Activated gamma-delta T cell treated with Interleukin-2 at 50 U/mL for 16 hours (primary cell): ENCODE measurements around the gene WNT11.

Source experiments
- DNase-seq: peaks from one replicate; pipeline ENCODE4 v3.0.0-alpha.2; 2020

WNT11 gene

GRCh38 chr11:76206327-76207081 is at the start of gene WNT11:
TSS of gene WNT11 (minus strand) at chr11:76206502. CDS start at chr11:76206407, 95 bp downstream.
- DNase-seq: peak; percentile 25

DNA sequence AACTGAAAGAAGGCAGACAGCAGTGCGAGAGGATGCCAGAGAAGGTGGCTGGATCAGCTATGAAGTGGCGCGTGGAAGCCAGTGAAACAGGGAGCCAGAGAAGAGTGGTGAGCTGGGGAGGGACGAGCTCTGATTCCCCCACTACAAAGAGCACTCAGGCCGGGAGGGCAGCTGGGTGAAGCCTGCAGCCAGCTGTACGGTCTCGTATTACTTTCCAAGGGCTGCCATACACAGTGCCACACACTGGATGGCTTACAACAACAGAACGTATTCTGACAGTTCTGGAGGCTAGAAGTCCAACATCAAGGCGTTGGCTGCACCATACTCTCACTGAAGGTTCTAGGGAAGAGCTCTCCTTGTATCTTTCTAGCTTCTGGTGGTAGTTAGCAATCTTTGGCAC is 47.1 kb upstream of the WNT11 start:
- DNase-seq: no peak

GRCh38 chr11:76252631-76253070 is 46.3 kb upstream of the WNT11 start:
- no peak for DNase-seq

- DNase-seq: no peak
Measured at GRCh38 chr11:76251576-76251975, 45.3 kb upstream of the WNT11 start.

- no peak for DNase-seq
Measured at GRCh38 chr11:76251226-76251575, 44.9 kb upstream of the WNT11 start.

DNA sequence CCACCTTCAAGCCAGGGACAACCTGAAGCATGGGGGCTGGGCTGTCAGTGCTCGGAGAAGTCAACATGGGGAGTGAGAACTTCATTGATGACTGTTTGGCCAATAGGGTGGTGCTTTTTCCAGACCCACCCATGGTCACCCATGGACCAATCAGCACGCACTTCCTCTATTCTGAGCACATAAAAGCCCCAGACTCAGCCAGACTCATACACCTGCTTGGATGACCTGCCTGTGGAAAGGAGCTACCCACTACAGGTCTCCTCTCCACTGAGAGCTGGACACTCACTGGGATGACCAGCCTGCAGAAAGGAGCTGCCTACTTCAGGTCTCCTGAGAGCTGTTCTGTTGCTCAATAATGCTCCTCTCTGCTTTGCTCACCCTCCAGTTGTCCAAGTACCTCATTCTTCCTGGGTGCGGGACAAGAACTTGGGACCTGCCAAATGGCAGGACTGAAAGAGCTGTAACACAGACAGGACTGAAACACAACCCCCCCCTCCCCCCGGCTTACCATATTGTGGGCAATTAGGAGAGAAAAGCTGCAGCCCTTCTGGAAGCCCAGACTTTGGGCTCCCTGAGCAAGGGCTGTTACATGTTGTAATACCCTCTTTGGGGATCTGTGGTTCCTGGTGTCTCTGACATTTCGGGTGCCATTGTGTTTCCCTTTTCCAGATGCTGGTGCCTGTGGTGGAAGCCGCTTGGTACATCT is 44.4 kb upstream of the WNT11 start:
- DNase-seq: no peak

GRCh38 chr11:76249195-76249741 is 43.0 kb upstream of the WNT11 start:
- DNase-seq: no peak

DNA sequence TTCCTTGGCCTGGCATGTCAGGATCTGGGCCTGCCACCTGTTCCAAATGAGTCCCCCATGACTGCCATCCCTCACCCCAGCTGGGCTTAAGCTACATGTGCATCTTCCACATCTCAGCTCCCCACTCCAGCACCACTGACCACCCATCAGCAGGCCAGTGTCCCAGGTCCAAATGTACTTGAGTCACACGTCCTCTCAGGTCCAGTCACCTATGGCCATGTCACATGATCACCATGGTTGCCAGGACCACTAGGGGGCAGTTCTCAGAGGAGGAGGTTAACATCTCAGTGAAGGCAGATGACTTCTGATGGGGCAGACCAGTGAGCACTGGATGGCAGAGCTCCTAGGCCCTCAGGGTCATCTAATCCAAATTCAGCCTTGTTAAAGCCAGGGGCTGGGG is 41.9 kb upstream of the WNT11 start:
- DNase-seq: no peak

DNA sequence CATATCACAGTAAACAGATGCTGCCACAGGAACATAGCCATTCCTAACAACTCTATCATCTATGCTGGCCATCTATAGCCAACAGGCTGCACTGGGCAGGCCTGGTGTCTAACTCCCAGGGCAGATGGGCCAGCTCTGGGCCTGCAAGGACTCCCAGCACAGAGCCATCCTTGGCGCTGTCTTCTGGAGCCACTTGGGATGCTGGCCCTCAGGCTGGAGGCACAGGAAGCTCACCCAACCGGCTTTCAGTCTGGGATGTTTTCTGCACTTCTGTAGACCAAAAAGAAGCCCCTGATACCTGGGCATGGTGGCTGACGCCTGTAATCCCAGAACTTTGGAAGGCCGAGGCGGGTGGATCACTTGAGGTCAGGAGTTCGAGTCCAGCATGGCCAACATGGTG is 40.8 kb upstream of the WNT11 start:
- no peak for DNase-seq

DNA sequence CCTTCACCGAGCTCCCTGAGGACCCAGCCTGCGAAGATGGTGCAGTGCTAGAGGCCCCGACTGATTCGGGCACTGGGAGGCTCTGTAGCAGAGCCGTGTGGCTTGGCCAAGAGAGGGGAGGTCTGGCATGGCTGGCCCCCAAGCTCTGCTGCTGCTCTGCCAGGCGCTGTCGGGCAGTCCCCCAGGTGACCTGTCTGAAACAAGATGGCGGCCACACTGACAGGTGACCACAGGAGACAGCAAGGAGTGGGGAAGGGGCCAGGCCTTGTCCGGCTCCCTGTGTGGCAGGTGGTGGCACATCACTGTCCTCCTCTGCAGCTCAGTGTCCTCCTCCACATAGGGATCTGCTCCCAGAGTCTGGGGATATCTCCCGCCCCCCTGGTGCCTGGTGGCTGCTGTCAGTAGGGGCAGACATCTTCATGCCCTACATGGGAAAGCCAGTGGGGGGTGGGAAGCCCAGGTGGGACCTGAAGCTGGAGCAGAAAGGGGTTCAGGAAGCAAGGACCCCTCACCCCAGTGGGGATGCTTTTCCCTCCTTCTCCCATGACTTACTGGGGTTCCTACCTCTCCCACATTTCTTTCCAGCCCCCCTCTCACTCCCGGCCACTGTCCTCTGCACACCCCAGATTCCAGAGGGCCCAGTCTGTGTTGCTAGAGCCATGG is 40.1 kb upstream of the WNT11 start:
- no peak for DNase-seq

DNA sequence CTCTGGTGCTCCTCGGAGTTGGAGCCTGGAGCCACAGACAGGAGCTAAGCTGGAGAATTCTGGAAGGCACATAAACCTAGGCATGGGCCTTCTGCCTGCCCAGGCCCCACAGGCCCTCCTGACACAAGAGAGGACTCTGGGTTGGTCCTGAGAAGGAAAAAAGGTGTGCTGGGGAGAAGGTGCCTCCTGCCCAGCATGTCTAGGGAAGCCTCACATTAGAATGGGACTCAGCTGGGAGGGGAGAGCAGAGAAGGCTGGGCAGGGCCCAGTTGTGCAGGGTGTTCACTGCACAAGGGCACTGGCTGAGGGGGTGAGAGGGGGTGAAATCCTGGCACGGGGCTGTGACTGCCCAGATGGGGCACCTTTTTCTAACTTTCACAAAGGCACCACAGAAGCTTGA is 39.4 kb upstream of the WNT11 start:
- no peak for DNase-seq

- no peak for DNase-seq
Measured at GRCh38 chr11:76244316-76244851, 38.1 kb upstream of the WNT11 start.

GRCh38 chr11:76243957-76244285 is 37.6 kb upstream of the WNT11 start:
- no peak for DNase-seq

DNA sequence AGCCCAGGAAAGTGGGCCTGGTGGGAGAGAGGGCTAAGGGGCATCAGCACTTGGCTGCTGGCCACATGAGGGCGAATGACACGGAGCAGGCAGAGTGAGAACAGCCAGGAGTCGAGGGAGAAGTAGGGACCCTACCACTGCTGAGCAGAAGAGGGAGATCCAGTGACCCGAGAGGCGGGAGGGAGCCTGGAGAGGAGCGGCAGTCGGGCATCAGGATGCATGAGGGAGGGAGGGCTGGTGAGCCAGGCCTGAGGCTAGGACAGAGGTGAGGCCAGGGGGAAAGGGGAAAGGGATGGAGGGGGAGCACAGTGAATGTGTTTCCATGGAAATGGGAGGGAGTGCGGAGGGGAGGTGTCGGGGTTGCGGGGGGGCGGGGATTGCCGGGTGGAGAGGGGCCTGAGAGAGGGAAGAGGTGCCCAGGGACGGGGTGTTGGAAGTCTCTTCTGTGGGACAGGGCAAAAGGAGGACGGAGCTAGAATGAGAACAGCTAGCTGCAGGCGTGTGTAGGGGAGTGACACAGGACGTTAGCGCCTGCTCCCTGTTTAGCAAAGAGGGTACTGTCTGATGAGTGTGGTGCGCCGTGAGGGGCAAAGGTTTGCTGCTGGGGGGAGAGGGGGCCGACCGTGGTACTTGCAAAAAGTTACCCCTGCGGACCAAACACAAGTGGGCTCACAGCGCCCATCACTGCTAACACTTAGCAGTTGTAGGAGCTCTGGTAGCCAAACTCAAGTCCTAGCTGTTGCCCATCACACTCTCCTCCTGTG is 37.1 kb upstream of the WNT11 start:
- DNase-seq: no peak

DNA sequence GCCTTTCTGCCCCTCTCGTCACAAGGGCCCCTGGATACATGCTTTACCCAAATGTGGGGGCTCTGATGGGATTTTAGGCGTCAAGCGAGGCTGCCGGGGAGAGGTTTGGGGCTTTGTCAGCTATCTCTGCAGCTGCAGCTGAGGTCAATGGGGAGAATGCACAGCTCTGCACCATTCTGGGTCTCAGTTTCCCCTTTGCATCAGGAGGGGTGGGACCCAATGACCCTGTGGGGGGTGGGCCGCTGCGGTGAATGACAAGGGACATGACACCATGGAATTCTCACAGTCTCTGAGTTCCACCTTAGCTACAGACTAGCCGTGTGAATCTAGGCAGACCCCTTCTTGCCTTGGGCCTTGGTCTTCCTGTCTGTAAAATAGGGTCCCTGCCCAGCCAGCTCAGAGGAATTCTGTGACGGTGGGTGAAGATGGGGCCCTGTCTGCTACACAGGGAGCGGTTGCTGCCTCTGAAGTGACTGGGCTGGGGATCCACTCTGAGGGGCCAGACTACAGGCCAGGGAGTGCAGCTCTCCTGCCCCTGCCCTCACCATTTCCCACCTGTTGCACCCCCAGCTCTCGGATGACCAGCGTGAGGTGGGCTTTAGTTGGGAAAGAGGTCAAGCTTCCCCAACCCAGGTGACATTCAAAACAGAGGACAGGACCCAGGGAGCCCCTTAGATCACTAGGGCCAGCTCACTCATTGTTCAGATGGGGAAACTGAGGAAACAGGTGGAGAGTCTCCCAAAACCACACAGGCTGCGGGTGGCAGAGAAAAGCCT is 35.9 kb upstream of the WNT11 start:
- no peak for DNase-seq

GRCh38 chr11:76241243-76242000 is 35.1 kb upstream of the WNT11 start:
- DNase-seq: no peak

- no peak for DNase-seq
Measured at GRCh38 chr11:76240666-76241065, 34.4 kb upstream of the WNT11 start.

- DNase-seq: no peak
Measured at GRCh38 chr11:76240161-76240540, 33.8 kb upstream of the WNT11 start.

DNA sequence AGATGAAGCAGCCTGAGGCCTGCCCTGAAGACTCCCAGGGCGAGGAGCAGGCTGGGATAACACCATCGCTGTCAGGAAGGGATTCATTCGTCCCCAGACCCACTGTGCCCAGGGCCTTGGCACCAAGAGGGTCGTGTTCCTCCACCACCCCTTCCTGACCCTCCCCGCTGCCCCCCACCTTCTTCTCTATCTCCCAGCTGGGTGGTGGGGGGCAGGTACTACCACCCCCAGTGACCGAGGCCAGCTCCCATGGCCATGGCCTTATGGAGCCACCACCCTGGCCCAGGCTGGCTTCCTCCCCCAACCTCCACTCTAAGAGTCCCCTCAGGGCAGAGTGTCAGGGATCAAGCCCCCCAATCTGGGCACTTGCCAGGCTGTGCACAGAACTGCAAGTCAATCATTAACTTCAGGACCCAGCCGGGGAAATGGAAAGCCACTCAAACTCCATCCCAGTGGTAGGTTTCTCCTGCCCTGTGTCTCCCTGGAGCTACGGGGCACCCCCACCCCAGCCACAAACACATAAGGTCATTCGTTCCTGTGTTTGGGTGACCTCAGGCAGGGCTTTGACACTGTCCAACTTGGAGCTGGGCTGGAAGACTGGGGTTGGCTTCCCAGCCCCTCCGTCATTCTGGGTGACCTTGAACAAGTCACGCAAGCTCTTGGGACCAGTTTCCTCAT is 33.3 kb upstream of the WNT11 start:
- no peak for DNase-seq

DNA sequence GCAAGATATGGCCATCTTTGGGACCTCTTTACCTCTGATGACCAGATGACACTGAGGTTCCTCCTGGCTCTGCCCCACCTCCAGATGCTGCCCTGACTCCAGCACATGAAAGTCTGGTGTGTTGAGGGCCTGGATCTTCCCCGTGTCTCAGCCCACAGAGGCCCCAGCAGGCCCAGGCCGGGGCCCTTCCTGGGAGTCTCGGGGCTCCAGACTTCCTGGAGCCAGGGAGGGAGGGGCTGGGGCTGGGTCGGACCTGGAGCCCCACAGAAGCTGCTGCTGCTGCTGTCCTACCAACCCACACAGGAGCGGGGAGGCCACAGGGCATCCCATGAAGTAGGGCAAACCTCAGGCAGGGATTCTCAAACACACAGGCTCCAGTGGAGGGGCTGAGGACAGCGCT is 32.2 kb upstream of the WNT11 start:
- no peak for DNase-seq

- DNase-seq: no peak
Measured at GRCh38 chr11:76237914-76238313, 31.6 kb upstream of the WNT11 start.
